Activated CD4-positive, alpha-beta memory T cell treated with anti-CD3 and anti-CD28 coated beads for 36 hours (primary cell): ENCODE measurements around the gene DCAF17. TPM values are rescaled to one million over a fixed set of nuclear protein-coding genes. Genes with fewer than 3 reads are reported as not detected.
"Not testable (repeated sequence)": the region's sequence is repeated elsewhere in the genome, so short reads cannot be mapped to it uniquely, and the experiment has no call there.

Experiments used
- CTCF ChIA-PET: fragments of 350-600 bp; sonication (Branson Sonifier 250); formaldehyde crosslinking; loops from one replicate; lab custom pipeline; 2021; ENCODE audit warnings: antibody characterized with exemption, inconsistent platforms; lab: Charles Lee
- POLR2A ChIA-PET: fragments of 350-600 bp; sonication (Branson Sonifier 250); formaldehyde crosslinking; loops from one replicate; lab custom pipeline; 2021; ENCODE audit warnings: antibody characterized with exemption; lab: Charles Lee
- DNase-seq: peaks from one replicate; pipeline ENCODE4 v3.0.0-alpha.2; 2020
- H3K27ac Mint-ChIP-seq: one replicate; pipeline ENCODE4 v1.8.0; 2021; ENCODE audit warnings: mixed read lengths
- H3K27me3 Mint-ChIP-seq: one replicate; pipeline ENCODE4 v1.8.0; 2021; ENCODE audit warnings: mixed read lengths
- H3K36me3 Mint-ChIP-seq: one replicate; pipeline ENCODE4 v1.8.0; 2021; ENCODE audit warnings: mixed read lengths
- H3K4me1 Mint-ChIP-seq: one replicate; pipeline ENCODE4 v1.8.0; 2021; ENCODE audit warnings: low read depth, mixed read lengths
- H3K4me3 Mint-ChIP-seq: one replicate; pipeline ENCODE4 v1.8.0; 2021; ENCODE audit warnings: mild to moderate bottlenecking, mixed read lengths
- H3K9me3 Mint-ChIP-seq: one replicate; pipeline ENCODE4 v1.8.0; 2021; ENCODE audit warnings: mixed read lengths
- intact Hi-C: fragments of 100-400 bp; cut with micrococcal nuclease; formaldehyde crosslinking; loops from one replicate; pipeline ENCODE4 v1.15.1; 2023
- total RNA-seq, 2 experiments: library from RNA; stranded (reverse); gene quantifications; one replicate each; pipeline ENCODE4 v1.2.3, GENCODE V29; 2021

Gene DCAF17
- total RNA-seq, 2 experiments from 2014 or later, result 14.1 to 14.7 TPM

GRCh38 chr2:171516793-171517192 lies 82.8 kb downstream of the DCAF17 start:
- H3K36me3 Mint-ChIP-seq, result no peaks in the 10 kb centered on the region
- no peak overlapping the region for H3K4me3 Mint-ChIP-seq
- ChIA-PET POLR2A (no interaction called here), CTCF (no interaction called here)
- H3K27ac Mint-ChIP-seq, result no peak overlapping the region
- peaks cover 15% of the 10 kb centered on the region for H3K27me3 Mint-ChIP-seq
- intact Hi-C loops, result no loop called here
- H3K4me1 Mint-ChIP-seq, result peaks cover 7% of the 10 kb centered on the region
- no peaks in the 10 kb centered on the region for H3K9me3 Mint-ChIP-seq
- DNase-seq, result no peak

GRCh38 chr2:171520471-171520870 lies 86.4 kb downstream of the DCAF17 start:
- peaks cover 7% of the 10 kb centered on the region for H3K4me1 Mint-ChIP-seq
- peaks cover 40% of the 10 kb centered on the region for H3K27me3 Mint-ChIP-seq
- intact Hi-C loops, result no loop called here
- H3K36me3 Mint-ChIP-seq, result no peaks in the 10 kb centered on the region
- H3K9me3 Mint-ChIP-seq, result no peaks in the 10 kb centered on the region
- CTCF ChIA-PET, result interaction anchor here (0.7 to 0.9 kb wide), 2 partner anchors 10 to 586 kb away, joined by 3 read pairs; no protein-coding TSS in a partner anchor
- H3K4me3 Mint-ChIP-seq, result no peak overlapping the region
- DNase-seq, result no peak
- H3K27ac Mint-ChIP-seq, result no peak overlapping the region
- POLR2A ChIA-PET, result no interaction called here

- Mint-ChIP-seq H3K4me1 (peaks cover 7% of the 10 kb centered on the region), H3K27ac (no peak overlapping the region), H3K36me3 (no peaks in the 10 kb centered on the region), H3K4me3 (peak overlapping the region; percentile 80), H3K27me3 (peaks cover 43% of the 10 kb centered on the region), H3K9me3 (no peaks in the 10 kb centered on the region)
- no peak for DNase-seq
- intact Hi-C loops, result no loop called here
- POLR2A ChIA-PET, result no interaction called here
- CTCF ChIA-PET, result interaction anchor here (1.2 kb wide), 1 partner anchor 13 kb away, joined by 3 read pairs; no protein-coding TSS in a partner anchor
Observed at GRCh38 chr2:171521361-171522051, 87.5 kb downstream of the DCAF17 start.

GRCh38 chr2:171522052-171522787 lies 88.2 kb downstream of the DCAF17 start, which contains the start of gene CYBRD1:
TSS of gene CYBRD1 (plus strand) at chr2:171522474. CDS start at chr2:171522546, 72 bp downstream.
- Mint-ChIP-seq H3K27ac (no peak within 1 kb of the TSS), H3K4me3 (peak within 1 kb of the TSS; percentile 80), H3K36me3 (no peaks in the 10 kb centered on the region), H3K9me3 (no peaks in the 10 kb centered on the region), H3K4me1 (peaks cover 7% of the 10 kb centered on the region), H3K27me3 (peaks cover 42% of the 10 kb centered on the region)
- intact Hi-C loops, result no loop called here
- CTCF ChIA-PET, result interaction anchor here (1.2 kb wide), 1 partner anchor 12 kb away, joined by 3 read pairs; no protein-coding TSS in a partner anchor
- peak; percentile 27 for DNase-seq
- POLR2A ChIA-PET, result no interaction called here

GRCh38 chr2:171522788-171523087 lies 88.7 kb downstream of the DCAF17 start:
- Mint-ChIP-seq H3K4me1 (peaks cover 7% of the 10 kb centered on the region), H3K27me3 (peaks cover 45% of the 10 kb centered on the region), H3K36me3 (no peaks in the 10 kb centered on the region), H3K4me3 (peak overlapping the region; percentile 80), H3K9me3 (no peaks in the 10 kb centered on the region), H3K27ac (no peak overlapping the region)
- POLR2A ChIA-PET, result no interaction called here
- peak; percentile 28 for DNase-seq
- intact Hi-C loops, result no loop called here
- CTCF ChIA-PET, result interaction anchor here (1.2 kb wide), 1 partner anchor 12 kb away, joined by 3 read pairs; no protein-coding TSS in a partner anchor

- peaks cover 7% of the 10 kb centered on the region for H3K4me1 Mint-ChIP-seq
- intact Hi-C loops, result no loop called here
- CTCF ChIA-PET, result interaction anchor here (0.7 kb wide), 1 partner anchor 50 kb away, joined by 3 read pairs; no protein-coding TSS in a partner anchor
- H3K27ac Mint-ChIP-seq, result no peak overlapping the region
- POLR2A ChIA-PET, result interaction anchor here (1.1 kb wide), 1 partner anchor 593 kb away, joined by 4 read pairs; no protein-coding TSS in a partner anchor
- H3K36me3 Mint-ChIP-seq, result no peaks in the 10 kb centered on the region
- peak; percentile 25 for DNase-seq
- H3K4me3 Mint-ChIP-seq, result peak overlapping the region; percentile 80
- peaks cover 46% of the 10 kb centered on the region for H3K27me3 Mint-ChIP-seq
- no peaks in the 10 kb centered on the region for H3K9me3 Mint-ChIP-seq
Observed at GRCh38 chr2:171523088-171524017, 89.3 kb downstream of the DCAF17 start.

- Mint-ChIP-seq H3K9me3 (no peaks in the 10 kb centered on the region), H3K4me1 (peaks cover 7% of the 10 kb centered on the region), H3K36me3 (no peaks in the 10 kb centered on the region), H3K4me3 (no peak overlapping the region), H3K27ac (no peak overlapping the region), H3K27me3 (peaks cover 49% of the 10 kb centered on the region)
- intact Hi-C loops, result no loop called here
- CTCF ChIA-PET, result no interaction called here
- POLR2A ChIA-PET, result interaction anchor here (1.1 kb wide), 1 partner anchor 594 kb away, joined by 4 read pairs; no protein-coding TSS in a partner anchor
- no peak for DNase-seq
Observed at GRCh38 chr2:171524018-171524401, 90.0 kb downstream of the DCAF17 start.

- H3K27me3 Mint-ChIP-seq, result peaks cover 24% of the 10 kb centered on the region
- intact Hi-C loops, result no loop called here
- H3K27ac Mint-ChIP-seq, result no peak overlapping the region
- ChIA-PET CTCF (interaction anchor here (0.5 to 2.0 kb wide), 5 partner anchors 9 to 1274 kb away, joined by 3 to 7 read pairs (median 3); no protein-coding TSS in a partner anchor), POLR2A (no interaction called here)
- no peaks in the 10 kb centered on the region for H3K4me1 Mint-ChIP-seq
- peak; percentile 33 for DNase-seq
- no peaks in the 10 kb centered on the region for H3K36me3 Mint-ChIP-seq
- no peak overlapping the region for H3K4me3 Mint-ChIP-seq
- H3K9me3 Mint-ChIP-seq, result peaks cover 6% of the 10 kb centered on the region
Observed at GRCh38 chr2:171529914-171530313, 95.9 kb downstream of the DCAF17 start.

GRCh38 chr2:171530378-171530777 lies 96.4 kb downstream of the DCAF17 start:
- H3K27me3 Mint-ChIP-seq, result peaks cover 20% of the 10 kb centered on the region
- no peaks in the 10 kb centered on the region for H3K4me1 Mint-ChIP-seq
- H3K27ac Mint-ChIP-seq, result no peak overlapping the region
- H3K9me3 Mint-ChIP-seq, result peaks cover 6% of the 10 kb centered on the region
- no peak overlapping the region for H3K4me3 Mint-ChIP-seq
- intact Hi-C loops, result no loop called here
- ChIA-PET CTCF (interaction anchor here (0.6 to 2.0 kb wide), 4 partner anchors 10 to 1275 kb away, joined by 3 to 7 read pairs (median 4); no protein-coding TSS in a partner anchor), POLR2A (no interaction called here)
- no peak for DNase-seq
- no peaks in the 10 kb centered on the region for H3K36me3 Mint-ChIP-seq

GRCh38 chr2:171530859-171531258 lies 96.8 kb downstream of the DCAF17 start:
- DNase-seq, H3K4me3 Mint-ChIP-seq, intact Hi-C loops, H3K36me3 Mint-ChIP-seq, H3K4me1 Mint-ChIP-seq, H3K27ac Mint-ChIP-seq, H3K9me3 Mint-ChIP-seq: not testable (repeated sequence)
- peaks cover 18% of the 10 kb centered on the region for H3K27me3 Mint-ChIP-seq
- POLR2A ChIA-PET, result interaction anchor here (0.7 kb wide), 1 partner anchor 383 kb away, joined by 3 read pairs; no protein-coding TSS in a partner anchor
- CTCF ChIA-PET, result interaction anchor here (1.2 to 2.0 kb wide), 3 partner anchors 10 to 21 kb away, joined by 3 to 7 read pairs (median 5); no protein-coding TSS in a partner anchor

GRCh38 chr2:171531291-171531690 lies 97.3 kb downstream of the DCAF17 start:
- no peaks in the 10 kb centered on the region for H3K4me1 Mint-ChIP-seq
- no peak overlapping the region for H3K27ac Mint-ChIP-seq
- DNase-seq, result no peak
- H3K9me3 Mint-ChIP-seq, result peaks cover 6% of the 10 kb centered on the region
- ChIA-PET CTCF (interaction anchor here (0.7 kb wide), 1 partner anchor 48 kb away, joined by 3 read pairs; no protein-coding TSS in a partner anchor), POLR2A (interaction anchor here (0.7 kb wide), 1 partner anchor 383 kb away, joined by 3 read pairs; no protein-coding TSS in a partner anchor)
- no peaks in the 10 kb centered on the region for H3K36me3 Mint-ChIP-seq
- intact Hi-C loops, result no loop called here
- H3K4me3 Mint-ChIP-seq, result no peak overlapping the region
- H3K27me3 Mint-ChIP-seq, result peaks cover 16% of the 10 kb centered on the region
